GM21526 (cell line): ENCODE data around the gene TRPM4.
"Not testable (repeated sequence)": the region's sequence is repeated elsewhere in the genome, so short reads cannot be mapped to it uniquely, and the experiment has no call there.

ENCODE experiments used
- ATAC-seq: cut with Tn5 transposase; IDR thresholded peaks from one replicate; pipeline ENCODE4 v1.9.1; 2021; ENCODE audit warnings: moderate library complexity; ENCODE audit not compliant: unreplicated experiment, low FRiP score

The TRPM4 gene

DNA sequence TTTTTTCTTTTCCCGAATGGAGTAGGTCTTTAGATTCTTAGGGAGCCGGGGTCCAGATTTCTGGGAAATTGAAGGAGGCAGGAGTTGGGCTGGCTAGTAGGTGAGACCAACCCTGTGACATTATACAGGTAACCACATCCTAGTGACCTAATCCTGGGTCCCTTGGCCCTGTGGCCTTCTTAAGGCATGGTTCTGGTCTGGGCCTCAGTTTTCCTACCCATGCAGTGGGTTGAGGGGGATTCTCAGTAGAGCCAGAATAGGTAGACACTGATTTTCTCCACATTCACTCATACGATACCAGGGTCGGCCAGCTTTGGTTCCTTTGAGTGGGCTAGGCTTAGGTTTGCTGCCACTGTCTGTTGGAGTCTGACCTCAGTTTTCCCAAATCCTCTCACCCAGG lies 31.0 kb upstream of the TRPM4 start:
- no peak for ATAC-seq

DNA sequence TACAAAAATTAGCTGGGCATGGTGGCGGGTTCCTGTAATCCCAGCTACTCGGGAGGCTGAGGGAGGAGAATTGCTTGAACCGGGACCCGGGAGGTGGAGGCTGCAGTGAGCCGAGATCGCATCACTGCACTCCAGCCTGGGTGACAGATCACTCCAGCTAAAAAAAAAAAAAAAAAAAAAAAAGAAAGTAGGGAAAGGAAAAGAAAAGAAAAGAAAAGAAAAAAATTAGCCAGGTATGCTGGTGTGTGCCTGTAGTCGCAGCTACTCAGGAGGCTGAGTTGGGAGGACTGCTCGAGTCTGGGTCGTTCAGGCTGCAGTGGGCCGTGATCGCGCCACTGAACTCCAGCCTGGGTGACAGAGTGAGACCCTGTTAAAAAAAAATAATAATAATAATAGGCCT lies 30.4 kb upstream of the TRPM4 start:
- ATAC-seq, result not testable (repeated sequence)

DNA sequence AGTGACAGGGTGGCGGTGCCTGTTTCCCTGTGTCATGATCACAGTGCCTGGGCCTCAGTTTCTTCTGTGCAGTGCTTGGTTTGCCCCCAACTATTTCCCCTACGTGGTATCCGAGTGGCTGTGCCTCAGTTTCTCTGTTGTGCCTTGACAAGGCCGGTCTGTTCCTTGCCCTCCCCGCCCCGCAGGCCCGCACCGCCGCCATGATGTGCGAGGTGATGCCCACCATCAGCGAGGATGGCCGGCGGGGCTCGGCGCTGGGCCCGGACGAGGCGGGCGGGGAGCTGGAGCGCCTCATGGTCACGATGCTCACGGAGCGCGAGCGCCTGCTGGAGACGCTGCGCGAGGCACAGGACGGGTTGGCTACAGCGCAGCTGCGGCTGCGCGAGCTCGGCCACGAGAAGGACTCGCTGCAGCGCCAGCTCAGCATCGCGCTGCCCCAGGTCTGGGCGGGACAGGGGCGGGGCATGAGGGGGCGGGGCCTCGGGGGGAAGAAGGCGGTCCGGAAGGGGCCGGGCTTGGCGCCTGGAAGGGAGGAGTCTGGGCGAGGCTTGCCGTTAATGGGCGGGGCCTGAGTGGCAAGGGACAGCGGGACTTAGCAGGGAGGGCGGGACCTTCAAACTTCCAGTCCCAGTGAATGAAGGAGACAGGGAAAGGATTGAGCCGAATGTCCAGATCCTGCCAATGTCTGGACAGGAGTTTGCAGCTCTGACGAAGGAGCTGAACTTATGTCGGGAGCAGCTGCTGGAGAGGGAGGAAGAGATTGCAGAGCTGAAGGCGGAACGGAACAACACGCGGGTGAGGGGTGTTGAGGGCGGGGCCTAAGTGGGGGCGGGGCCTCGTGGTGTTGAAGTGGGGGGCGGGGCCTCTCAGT lies 29.7 kb upstream of the TRPM4 start:
- peak; percentile 67 for ATAC-seq

DNA sequence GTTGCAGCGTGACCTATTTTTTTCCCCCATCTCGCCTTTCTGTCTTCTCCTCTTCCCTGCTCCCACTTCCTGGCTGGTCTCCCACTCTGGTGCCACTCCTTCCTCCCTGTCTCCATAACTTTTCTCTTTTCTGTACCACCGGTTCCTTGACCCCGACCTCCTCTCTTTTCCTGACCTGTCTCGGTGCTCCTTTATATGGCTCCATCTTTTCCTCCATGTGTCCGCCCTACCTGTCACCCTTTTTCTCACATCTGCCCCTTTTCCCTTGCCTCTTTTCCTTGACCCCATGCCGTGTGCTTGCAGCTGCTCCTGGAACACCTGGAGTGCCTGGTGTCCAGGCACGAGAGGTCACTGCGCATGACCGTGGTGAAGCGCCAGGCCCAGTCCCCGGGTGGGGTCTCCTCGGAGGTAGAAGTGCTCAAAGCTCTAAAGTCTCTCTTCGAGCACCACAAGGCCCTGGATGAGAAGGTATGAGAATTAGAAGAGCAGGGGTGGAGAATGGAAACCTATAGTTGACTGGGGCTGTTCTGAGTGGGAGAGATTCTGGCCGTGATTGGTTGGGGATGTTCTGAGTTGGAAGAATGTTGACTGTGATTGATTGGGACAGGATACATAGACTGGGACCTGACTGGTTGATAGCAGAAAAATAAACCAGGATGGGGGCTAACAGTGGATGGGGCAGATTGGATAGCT lies 28.9 kb upstream of the TRPM4 start:
- ATAC-seq, result no peak

DNA sequence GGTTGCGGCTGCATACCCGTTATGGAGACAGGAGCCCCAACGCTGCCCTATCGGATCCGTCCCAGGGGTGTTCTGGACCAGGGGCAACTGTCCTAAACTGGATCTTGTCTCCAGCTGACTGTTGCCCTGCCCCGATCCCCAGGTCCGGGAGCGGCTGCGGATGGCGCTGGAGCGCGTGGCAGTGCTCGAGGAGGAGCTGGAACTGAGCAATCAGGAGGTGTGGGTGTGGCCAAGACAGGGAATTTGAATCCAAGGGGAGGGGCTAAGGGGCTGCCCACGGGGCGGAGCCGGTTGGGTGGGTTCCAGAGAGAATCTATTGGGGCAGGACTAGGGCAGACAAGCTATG lies 28.4 kb upstream of the TRPM4 start:
- no peak for ATAC-seq

DNA sequence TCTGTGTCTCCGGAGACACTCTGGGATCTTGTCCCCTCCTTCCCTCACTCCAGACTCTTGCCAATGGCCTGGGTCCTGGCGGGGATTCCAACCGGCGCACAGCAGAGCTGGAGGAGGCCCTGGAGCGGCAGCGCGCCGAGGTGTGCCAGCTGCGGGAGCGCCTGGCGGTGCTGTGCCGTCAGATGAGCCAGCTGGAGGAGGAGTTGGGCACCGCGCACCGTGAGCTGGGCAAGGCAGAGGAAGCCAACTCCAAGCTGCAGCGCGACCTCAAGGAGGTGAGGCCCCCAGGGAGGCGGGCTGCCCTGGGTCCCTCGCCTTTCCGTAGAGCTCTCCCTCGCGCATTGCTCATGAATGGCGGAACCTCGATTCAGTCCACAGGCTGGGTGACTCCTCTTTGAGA lies 27.3 kb upstream of the TRPM4 start:
- ATAC-seq, result no peak

DNA sequence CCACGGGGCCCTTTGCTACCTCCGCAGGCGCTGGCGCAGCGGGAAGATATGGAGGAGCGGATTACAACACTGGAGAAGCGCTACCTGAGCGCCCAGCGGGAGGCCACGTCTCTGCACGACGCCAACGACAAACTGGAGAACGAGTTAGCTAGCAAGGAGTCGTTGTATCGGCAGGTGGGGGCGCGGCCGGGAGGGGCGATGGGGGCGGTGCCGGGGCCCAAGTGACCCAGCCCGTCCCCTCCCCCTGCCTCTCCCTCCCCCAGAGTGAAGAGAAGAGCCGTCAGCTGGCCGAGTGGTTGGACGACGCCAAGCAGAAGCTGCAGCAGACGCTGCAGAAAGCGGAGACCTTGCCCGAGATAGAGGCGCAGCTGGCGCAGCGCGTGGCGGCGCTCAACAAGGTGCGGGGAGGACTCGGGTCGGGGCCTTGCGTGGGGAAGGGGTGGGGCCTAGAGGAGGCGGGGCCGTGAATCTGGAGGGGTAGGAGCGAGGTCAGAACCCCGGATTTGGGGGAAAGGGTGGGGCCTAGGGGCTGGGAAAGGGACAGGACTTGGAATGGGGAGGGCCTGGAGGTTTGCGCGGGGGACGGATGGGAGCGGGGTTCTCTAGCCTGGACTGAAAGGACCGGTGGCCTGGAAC lies 24.5 kb upstream of the TRPM4 start:
- ATAC-seq, result no peak

DNA sequence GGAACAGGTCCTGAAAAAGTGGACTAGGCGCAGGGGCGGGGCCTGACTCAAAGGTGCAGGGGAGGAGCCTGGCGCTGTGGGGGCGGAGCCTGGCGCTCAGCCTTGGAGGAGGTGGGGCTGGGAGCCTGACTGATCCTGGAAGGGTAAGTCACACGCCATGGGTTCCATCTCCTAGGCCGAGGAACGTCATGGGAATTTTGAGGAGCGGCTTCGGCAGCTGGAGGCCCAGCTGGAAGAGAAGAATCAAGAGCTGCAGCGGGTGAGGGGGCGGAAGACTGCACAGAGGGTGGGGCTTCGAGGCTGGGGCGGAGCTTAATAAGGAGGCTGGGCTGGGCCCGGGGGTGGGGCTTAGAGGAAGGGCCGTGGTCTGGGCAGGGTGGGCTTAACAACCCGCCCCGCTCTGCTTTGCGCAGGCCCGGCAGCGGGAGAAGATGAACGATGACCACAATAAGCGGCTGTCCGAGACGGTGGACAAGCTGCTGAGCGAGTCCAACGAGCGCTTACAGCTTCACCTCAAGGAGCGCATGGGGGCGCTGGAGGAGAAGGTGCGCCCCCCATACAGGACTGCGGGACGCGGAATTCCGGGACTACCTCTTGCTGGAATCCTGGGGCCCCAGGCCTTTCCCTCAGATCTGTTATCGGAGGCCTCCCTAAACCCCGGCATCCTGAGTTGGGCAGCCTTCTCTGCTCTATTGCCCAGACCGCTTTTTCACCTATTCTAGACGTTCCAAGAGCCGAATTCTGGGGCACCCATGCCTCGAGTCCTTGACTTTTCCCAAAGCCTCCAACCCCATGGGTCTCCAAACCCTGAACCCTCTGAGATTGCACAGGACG lies 23.8 kb upstream of the TRPM4 start:
- ATAC-seq, result no peak

DNA sequence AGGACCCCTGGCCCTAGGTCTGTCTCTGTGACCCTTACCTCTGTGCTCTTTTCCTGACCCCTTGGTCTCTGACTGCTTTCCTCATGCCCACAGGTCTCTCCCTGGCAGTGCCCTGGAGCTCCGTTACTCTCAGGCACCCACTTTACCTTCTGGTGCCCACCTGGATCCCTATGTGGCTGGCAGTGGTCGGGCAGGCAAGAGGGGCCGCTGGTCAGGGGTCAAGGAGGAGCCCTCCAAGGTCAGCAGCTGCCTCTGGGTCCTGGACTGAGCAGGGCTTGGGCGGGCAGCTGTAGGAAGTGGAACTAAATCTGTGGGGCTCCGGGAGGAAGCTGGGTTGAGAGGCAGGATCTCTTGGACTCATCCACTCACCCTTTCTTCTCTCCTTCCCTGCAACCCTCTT lies 21.9 kb upstream of the TRPM4 start:
- ATAC-seq, result no peak

DNA sequence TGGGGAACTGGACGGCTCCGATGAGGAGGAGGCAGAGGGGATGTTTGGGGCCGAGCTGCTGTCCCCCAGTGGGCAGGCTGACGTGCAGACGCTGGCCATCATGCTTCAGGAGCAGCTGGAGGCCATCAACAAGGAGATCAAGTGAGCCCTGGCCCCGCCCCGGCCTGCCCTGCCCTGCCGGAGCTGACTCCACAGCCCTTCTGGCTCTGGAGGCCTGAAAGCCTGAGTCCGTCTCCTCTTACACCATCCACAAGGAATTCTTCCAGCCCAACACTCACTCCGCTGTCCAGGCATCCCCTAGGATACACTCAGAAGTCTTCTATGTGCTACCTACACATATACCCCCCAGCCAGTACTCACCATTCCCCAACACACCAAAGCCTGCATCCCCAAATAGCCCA lies 20.8 kb upstream of the TRPM4 start:
- no peak for ATAC-seq

DNA sequence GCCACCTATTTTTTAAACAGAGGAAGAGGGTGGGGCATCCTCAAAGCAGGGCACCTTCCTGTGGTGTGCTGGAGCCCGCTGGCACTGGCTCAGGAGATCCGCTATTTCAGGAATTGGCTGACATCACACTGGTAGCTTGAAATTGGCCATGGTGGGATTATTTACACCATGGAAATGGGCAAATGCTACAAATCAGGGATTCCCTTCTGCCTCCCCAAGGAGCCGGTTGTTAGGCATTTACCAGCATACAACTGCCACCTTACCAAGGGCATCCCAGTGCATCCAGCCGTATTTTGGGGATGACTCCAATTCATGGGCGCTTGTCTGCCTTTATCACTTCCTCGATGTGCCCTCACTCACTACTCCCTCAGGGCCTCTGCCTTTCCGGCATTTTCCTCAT lies 16.6 kb upstream of the TRPM4 start:
- ATAC-seq, result no peak

DNA sequence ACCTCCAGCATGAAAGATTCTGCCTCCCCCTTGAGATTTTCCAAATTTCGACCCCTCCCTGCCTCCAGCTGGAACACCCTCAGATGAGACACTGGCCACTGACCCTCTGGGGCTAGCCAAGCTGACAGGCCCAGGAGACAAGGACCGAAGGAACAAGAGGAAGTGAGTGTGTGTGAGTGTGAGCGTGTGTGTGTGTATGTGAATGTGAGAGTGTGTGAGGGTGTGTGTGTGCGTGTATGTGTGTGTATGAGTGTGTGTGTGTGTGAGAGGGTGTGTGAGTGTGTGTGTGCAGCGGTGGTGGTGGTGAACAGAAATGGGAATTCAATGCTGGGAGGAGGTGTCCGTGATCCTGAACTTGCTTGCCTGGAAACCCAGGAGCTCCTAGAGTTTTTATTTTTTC lies 16.2 kb upstream of the TRPM4 start:
- no peak for ATAC-seq

DNA sequence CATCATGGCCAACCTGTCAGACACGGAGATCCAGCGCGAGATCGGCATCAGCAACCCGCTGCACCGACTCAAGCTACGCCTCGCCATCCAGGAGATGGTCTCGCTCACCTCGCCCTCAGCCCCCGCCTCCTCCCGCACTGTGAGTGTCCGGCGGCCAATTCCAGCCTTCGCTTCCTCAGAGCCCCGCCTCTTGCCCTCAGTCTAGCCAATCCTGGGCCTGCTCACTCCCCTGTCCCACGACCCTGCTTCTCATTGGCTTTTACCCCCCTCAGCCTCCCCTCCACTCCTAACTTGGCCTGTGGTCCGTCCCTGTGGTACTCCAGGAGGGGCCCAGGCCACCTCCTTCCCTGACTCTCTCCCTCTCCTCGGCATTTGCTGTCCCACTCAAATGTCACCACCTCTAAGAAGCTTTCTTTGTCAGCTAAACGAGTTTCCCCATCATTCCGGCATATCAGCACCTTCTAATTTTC lies 14.7 kb upstream of the TRPM4 start:
- ATAC-seq, result no peak

DNA sequence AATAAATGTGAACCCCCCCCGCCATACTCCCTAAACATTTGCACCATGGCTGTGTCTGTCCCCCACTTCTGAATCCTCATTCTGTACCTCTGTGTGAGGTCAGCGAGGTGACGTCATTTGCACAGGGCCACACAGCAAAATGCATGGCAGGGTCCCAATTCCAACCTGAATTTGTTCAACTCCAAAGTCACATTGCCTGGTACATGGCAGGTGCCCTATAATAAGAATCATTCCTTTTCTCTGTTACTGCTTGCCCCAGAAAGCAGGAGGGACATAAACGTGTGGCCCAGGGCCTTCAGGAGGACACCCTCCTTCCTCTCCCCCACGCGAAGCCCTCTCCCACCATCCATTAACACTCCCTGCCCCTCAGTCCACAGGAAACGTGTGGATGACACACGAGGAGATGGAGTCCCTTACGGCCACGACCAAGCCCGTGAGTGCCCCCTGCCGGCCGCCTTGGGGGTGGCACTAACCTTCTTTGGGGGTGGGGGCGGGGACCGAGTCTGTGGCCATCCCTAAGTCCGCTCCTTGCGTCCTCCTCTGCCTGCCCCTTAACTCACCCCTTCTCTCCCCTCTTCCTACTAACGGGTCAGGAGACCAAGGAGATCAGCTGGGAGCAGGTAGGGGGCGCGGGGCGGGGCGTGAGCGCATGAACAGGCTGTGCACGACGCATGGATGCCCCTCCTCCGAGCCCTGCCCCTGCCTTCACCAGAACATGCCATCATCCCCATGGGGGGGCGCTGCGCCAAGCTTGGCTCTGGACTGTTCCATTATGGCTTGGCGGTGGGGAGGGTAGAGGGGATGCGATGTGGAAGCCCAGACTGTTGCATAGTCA lies 11.8 kb upstream of the TRPM4 start:
- ATAC-seq, result no peak

DNA sequence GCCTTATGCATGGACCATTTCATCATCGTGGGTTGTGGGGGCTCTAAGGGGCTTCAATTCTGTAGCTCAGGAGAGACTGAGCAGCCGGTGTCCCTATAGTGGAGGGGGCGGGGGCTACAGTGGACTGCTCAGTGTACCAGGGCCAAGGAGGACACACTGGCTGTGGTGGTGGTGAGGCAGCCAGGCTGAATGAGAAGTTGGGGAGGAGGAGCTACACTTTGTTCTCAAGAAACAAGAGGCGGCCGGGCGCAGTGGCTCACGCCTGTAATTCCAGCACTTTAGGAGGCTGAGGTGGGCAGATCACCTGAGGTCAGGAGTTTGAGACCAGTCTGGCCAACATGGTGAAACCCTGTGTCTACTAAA lies 11.2 kb upstream of the TRPM4 start:
- not testable (repeated sequence) for ATAC-seq

DNA sequence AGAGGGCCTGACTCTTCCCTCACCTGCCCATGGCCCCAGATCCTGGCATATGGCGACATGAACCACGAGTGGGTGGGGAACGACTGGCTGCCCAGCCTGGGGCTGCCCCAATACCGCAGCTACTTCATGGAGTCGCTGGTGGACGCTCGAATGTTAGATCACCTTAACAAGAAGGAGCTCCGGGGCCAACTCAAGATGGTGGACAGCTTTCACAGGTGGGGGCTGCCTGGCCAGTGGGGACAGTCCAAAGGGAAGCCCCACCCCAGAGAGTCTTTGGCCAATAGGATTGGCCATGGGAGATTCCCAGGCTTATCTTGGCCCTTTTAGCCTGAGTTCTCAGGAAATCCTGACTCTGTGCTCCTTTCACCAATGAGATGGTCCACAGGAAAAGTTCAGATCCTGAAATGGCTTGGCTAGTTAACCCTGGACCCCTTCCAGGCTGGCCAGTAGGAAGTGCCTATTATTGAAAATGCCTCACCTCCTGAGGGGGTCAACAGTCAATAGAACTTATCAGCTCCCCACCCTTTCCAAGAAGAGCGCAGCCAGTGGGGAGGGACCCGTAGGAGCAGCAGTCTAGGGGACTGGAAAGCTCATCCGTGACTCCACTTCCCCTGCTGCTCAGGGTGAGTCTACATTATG lies 9.4 kb upstream of the TRPM4 start:
- no peak for ATAC-seq

DNA sequence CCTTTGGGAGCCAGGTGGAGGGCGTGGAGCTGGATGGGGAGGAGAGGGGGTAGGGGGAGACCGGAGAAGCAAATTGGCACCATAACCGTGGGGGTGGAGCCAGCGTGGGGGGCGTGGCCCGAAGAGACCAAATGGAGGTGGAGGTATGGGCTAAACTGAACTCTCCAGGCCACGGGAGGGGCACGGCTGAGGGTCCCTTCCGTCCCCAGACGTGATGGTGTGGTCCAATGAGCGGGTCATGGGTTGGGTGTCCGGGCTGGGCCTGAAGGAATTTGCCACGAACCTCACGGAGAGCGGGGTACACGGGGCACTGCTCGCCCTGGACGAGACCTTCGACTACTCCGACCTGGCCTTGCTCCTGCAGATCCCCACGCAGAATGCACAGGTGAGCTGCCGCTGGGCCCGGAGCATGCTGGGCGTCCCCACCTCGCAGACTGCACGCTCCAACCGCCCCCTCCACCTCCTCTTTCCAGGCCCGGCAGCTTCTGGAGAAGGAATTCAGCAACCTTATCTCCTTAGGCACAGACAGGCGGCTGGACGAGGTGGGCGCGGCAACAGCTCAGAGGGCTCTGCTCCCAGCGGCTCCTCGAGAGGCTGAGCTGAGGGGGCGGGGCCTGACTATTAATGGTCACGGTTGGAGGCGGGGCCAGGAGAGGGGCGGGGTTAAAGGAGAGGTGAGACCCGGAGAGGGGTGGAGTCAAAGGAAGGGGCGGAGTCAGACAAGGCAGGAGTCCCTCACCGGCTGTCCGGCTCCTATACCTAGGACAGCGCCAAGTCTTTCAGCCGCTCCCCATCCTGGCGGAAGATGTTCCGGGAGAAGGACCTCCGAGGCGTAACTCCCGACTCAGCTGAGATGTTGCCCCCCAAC lies 8.6 kb upstream of the TRPM4 start:
- no peak for ATAC-seq

DNA sequence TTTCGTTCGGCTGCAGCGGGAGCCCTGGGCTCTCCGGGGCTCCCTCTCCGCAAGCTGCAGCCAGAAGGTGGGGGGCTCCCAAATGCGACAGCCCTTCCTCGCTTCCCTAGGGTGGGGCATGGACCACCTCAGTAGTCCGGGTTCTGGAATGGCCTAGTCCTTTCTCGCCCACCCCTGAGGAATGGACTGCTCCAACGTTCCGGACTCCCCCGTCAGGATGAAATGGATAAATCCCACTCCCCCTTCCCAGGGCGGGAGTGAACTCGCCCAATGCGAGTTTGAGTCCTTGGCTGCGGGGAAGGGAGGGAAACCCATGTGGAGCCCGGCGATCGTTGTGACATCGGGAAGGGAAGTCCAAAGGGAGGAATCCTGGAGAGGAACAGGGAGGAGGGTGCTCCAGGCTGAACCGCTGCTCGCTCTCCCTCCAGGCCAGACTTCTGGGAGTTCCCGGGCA lies 7.9 kb upstream of the TRPM4 start:
- ATAC-seq, result no peak
